GM12878 (cell line): Measurements from ENCODE around the gene TRERF1.

Experiments used
- CREM ChIP-seq: IDR thresholded peaks from 2 replicates; pipeline ENCODE4 v1.6.1; 2014; ENCODE audit warnings: antibody characterized with exemption, low read depth
- CTCF ChIP-seq, 3 experiments: IDR thresholded peaks in 2 of 3; conservative IDR thresholded peaks in 1 of 3; 2 replicates each; pipeline ENCODE4 v1.5.1; 2011; ENCODE audit warnings: low read depth in 3 of 3, low read length in 3 of 3, mild to moderate bottlenecking in 3 of 3, control low read depth in 2 of 3, moderate library complexity in 2 of 3, inconsistent platforms in 1 of 3, mixed read lengths in 1 of 3; ENCODE audit not compliant: control insufficient read depth in 2 of 3, insufficient read depth in 1 of 3; ENCODE audit errors: extremely low read depth in 1 of 3
- E2F4 ChIP-seq: IDR thresholded peaks from 2 replicates; pipeline ENCODE4 v1.6.1; 2012; ENCODE audit warnings: low read depth, low read length, improper control_type of control experiment
- MAX ChIP-seq: IDR thresholded peaks from 2 replicates; pipeline ENCODE4 v1.6.1; 2012; ENCODE audit warnings: low read depth, low read length, improper control_type of control experiment
- MEF2B ChIP-seq: fragments of 450-650 bp; IDR thresholded peaks from 2 replicates; pipeline ENCODE4 v1.6.1; 2018; ENCODE audit warnings: mild to moderate bottlenecking, moderate library complexity; ENCODE audit not compliant: partially characterized antibody, poor library complexity, severe bottlenecking
- NFIC ChIP-seq: IDR thresholded peaks from 2 replicates; pipeline ENCODE4 v1.6.1; 2012; ENCODE audit warnings: low read depth, mild to moderate bottlenecking, inconsistent platforms, low read length, moderate library complexity
- SIN3A ChIP-seq: IDR thresholded peaks from 2 replicates; pipeline ENCODE4 v1.6.1; 2012; ENCODE audit warnings: low read depth, low read length, improper control_type of control experiment

GRCh38 chr6:42275376-42276033, 176.2 kb downstream of the TRERF1 start:
- TF ChIP-seq SIN3A (no peak), CREM (no peak), MAX (no peak), CTCF (IDR thresholded peaks at IDR 0.05 in 2 of 3, conservative IDR thresholded peaks at IDR 0.05 in 1 of 3; ENCODE audit: control insufficient read depth in 2 of 3, extremely low read depth in 1 of 3, insufficient read depth in 1 of 3, low read depth in 3 of 3, low read length in 3 of 3) (no peak), MEF2B (no peak), E2F4 (no peak), NFIC (no peak)
